ENCODE measurements around the gene ADAR. TPM values are rescaled to one million over a fixed set of nuclear protein-coding genes. Genes with fewer than 3 reads are reported as not detected.
A peak's percentile ranks its signal among the peaks of the same experiment; 100 is the strongest.

Gene ADAR
- total RNA-seq, 1 experiment from 2014 or later = 221 TPM

- ChIA-PET CTCF (interaction anchor here (0.7 to 1.9 kb wide), 18 partner anchors 9 to 496 kb away, joined by 3 to 26 read pairs (median 4); partner anchors contain the start of gene KCNN3), POLR2A (interaction anchor here (1.0 to 2.3 kb wide), 6 partner anchors 9 to 402 kb away, joined by 4 to 8 read pairs (median 5); partner anchors contain the start of genes ADAR, KCNN3 and SHC1)
- H3K4me3 Mint-ChIP-seq = peak overlapping the region; percentile 97
- no peak overlapping the region for H3K27ac Mint-ChIP-seq
- no peaks in the 10 kb centered on the region for H3K9me3 Mint-ChIP-seq
- peaks cover 28% of the 10 kb centered on the region for H3K4me1 Mint-ChIP-seq
- no peak for DNase-seq (ENCODE audit: low spot score)
- TF ChIP-seq ZNF317 (CRISPR knock-in tag; IDR thresholded peaks at IDR 0.05; ENCODE audit: borderline replicate concordance, low read depth) (no peak; the same call in 1 of the 2 replicates), ATF2 (CRISPR knock-in tag; IDR thresholded peaks at IDR 0.05; ENCODE audit: borderline replicate concordance, low read depth) (no peak), CREB1 (CRISPR knock-in tag; IDR thresholded peaks at IDR 0.05) (no peak), NFYB (CRISPR knock-in tag; conservative IDR thresholded peaks at IDR 0.05; ENCODE audit: low read depth) (no peak), ATF6 (CRISPR knock-in tag; IDR thresholded peaks at IDR 0.05) (no peak), TEAD4 (CRISPR knock-in tag; IDR thresholded peaks at IDR 0.05) (no peak), ARID4B (CRISPR knock-in tag; IDR thresholded peaks at IDR 0.05; ENCODE audit: borderline replicate concordance) (no peak; the same call in 1 of the 2 replicates), TCF7 (CRISPR knock-in tag; IDR thresholded peaks at IDR 0.05; ENCODE audit: low read depth) (no peak), HMGXB4 (CRISPR knock-in tag; IDR thresholded peaks at IDR 0.05) (no peak)
- peaks cover 5% of the 10 kb centered on the region; the same call in 1 of the 2 replicates for H3K36me3 Mint-ChIP-seq
- no peak for ATAC-seq
- peaks cover 22% of the 10 kb centered on the region for H3K27me3 Mint-ChIP-seq (ENCODE audit: low read depth)
Observed at GRCh38 chr1:154568157-154568815, 39.7 kb downstream of the ADAR start.

DNA sequence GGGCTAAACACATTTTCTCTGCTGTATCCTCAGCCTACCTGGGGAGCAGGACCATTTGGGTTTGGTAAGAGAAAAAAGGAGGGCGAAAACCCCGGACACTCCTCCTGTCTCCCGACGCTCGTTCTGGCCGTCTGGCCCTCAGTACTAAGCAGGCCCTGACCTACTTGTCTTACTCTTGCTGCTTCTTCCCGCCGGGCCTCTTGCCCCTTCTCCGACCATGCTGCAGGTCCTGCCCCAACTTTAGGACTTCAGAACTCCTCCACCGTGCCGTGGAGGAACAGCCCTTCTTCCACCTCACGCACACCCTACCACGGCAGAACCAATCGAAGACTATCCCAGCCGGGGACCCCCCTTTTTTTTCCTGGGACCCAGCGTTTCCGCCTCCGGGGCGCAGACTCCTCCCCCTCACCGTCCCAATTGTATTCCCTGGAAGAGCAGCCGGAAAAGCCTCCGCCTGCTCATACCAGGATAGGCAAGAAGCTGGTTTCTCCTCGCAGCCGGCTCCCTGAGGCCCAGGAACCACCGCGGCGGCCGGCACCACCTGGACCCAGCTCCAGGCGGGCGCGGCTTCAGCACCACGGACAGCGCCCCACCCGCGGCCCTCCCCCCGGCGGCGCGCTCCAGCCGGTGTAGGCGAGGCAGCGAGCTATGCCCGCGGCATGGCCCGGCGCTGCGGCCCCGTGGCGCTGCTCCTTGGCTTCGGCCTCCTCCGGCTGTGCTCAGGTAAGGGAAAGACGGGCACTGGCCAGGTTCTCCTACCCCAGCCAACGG lies 40.4 kb downstream of the ADAR start, which contains the start of gene CHRNB2:
CHRNB2 (plus strand) TSS at position 393 of the 771 bp plus-strand sequence; CDS start at position 660, 267 bp downstream.
- DNase-seq (ENCODE audit: low spot score) (peak; percentile 92), ATAC-seq (peak; percentile 93)
- ChIA-PET POLR2A (interaction anchor here (0.6 to 2.3 kb wide), 8 partner anchors 8 to 449 kb away, joined by 3 to 8 read pairs (median 4); partner anchors contain the start of genes ADAR, KCNN3 and SHC1), CTCF (interaction anchor here (0.5 to 1.9 kb wide), 23 partner anchors 8 to 497 kb away, joined by 3 to 26 read pairs (median 4); partner anchors contain the start of gene KCNN3)
- Mint-ChIP-seq H3K4me3 (peak within 1 kb of the TSS; percentile 97), H3K4me1 (peaks cover 24% of the 10 kb centered on the region), H3K9me3 (no peaks in the 10 kb centered on the region), H3K27me3 (ENCODE audit: low read depth) (peaks cover 22% of the 10 kb centered on the region), H3K36me3 (peaks cover 5% of the 10 kb centered on the region; the same call in 1 of the 2 replicates), H3K27ac (peak within 1 kb of the TSS; percentile 99)
- peak; percentile 44; the same call in 1 of the 2 replicates for TF ChIP-seq NFYB (CRISPR knock-in tag; conservative IDR thresholded peaks at IDR 0.05; ENCODE audit: low read depth)
- TF ChIP-seq, protein P1, sequence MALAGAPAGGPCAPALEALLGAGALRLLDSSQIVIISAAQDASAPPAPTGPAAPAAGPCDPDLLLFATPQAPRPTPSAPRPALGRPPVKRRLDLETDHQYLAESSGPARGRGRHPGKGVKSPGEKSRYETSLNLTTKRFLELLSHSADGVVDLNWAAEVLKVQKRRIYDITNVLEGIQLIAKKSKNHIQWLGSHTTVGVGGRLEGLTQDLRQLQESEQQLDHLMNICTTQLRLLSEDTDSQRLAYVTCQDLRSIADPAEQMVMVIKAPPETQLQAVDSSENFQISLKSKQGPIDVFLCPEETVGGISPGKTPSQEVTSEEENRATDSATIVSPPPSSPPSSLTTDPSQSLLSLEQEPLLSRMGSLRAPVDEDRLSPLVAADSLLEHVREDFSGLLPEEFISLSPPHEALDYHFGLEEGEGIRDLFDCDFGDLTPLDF (CRISPR knock-in tag; IDR thresholded peaks at IDR 0.05) = peak; percentile 94
- TF ChIP-seq FOXJ3 (CRISPR knock-in tag; IDR thresholded peaks at IDR 0.05; ENCODE audit: borderline replicate concordance) = no peak
- no peak for TF ChIP-seq ZNF416 (CRISPR knock-in tag; IDR thresholded peaks at IDR 0.05)
- peak; percentile 93 for TF ChIP-seq MLX (CRISPR knock-in tag; IDR thresholded peaks at IDR 0.05)
- TF ChIP-seq CREM (CRISPR knock-in tag; IDR thresholded peaks at IDR 0.05) = peak; percentile 92
- TF ChIP-seq CBFB (CRISPR knock-in tag; IDR thresholded peaks at IDR 0.05; ENCODE audit: low read depth) = peak; percentile 91; the same call in 1 of the 2 replicates
- TF ChIP-seq HMGXB4 (CRISPR knock-in tag; IDR thresholded peaks at IDR 0.05) = peak; percentile 97

All from WTC11 (cell line).